Fibroblast of lung (primary cell): ENCODE results near the gene SLC39A1. TPM values are rescaled to one million over a fixed set of nuclear protein-coding genes. Genes with fewer than 3 reads are reported as not detected.

Experiments
- DNase-seq, 2 donors: peaks; one replicate each; pipeline versions ENCODE4 v3.0.0 to v3.0.0-alpha.2; 2010; ENCODE audit warnings: low read depth in 2 of 2
- H2AFZ ChIP-seq: 2 replicates; pipeline ENCODE4 v1.5.1; 2012; ENCODE audit warnings: low read length, control low read depth, inconsistent platforms
- H3K27ac ChIP-seq: 2 replicates; pipeline ENCODE4 v1.5.1; 2011; ENCODE audit warnings: low read length, control low read depth; ENCODE audit not compliant: insufficient read depth
- H3K27me3 ChIP-seq: 2 replicates; pipeline ENCODE4 v1.5.1; 2011; ENCODE audit warnings: mild to moderate bottlenecking, low read length; ENCODE audit not compliant: control insufficient read depth, insufficient read depth
- H3K36me3 ChIP-seq: 2 replicates; pipeline ENCODE4 v1.5.1; 2011; ENCODE audit warnings: low read length; ENCODE audit not compliant: control insufficient read depth, insufficient read depth
- H3K4me1 ChIP-seq: 2 replicates; pipeline ENCODE4 v1.5.1; 2011; ENCODE audit warnings: low read length; ENCODE audit not compliant: control insufficient read depth, insufficient read depth; ENCODE audit errors: extremely low read depth
- H3K4me2 ChIP-seq: 2 replicates; pipeline ENCODE4 v1.5.1; 2011; ENCODE audit warnings: low read length, control low read depth; ENCODE audit not compliant: insufficient read depth; ENCODE audit errors: extremely low read depth
- H3K4me3 ChIP-seq, 4 experiments: fragments of 200-600 bp in 1 of 4; sonication (generic) in 1 of 4; replicated peaks in 1 of 4; 2 replicates each; pipeline ENCODE4 v1.5.1; 2011 to 2016; ENCODE audit warnings: low read length in 4 of 4, low read depth in 3 of 4, mild to moderate bottlenecking in 3 of 4, control low read depth in 2 of 4, inconsistent platforms in 1 of 4, mixed read lengths in 1 of 4; ENCODE audit not compliant: insufficient read depth in 1 of 4; ENCODE audit errors: control extremely low read depth in 1 of 4
- H3K79me2 ChIP-seq: 2 replicates; pipeline ENCODE4 v1.5.1; 2012; ENCODE audit warnings: mild to moderate bottlenecking, low read length, inconsistent platforms; ENCODE audit not compliant: control insufficient read depth, insufficient read depth
- H3K9ac ChIP-seq: 2 replicates; pipeline ENCODE4 v1.5.1; 2011; ENCODE audit warnings: mild to moderate bottlenecking, low read length, control low read depth; ENCODE audit not compliant: insufficient read depth
- H3K9me3 ChIP-seq: 2 replicates; pipeline ENCODE4 v1.5.1; 2012; ENCODE audit warnings: low read depth, low read length; ENCODE audit not compliant: control insufficient read depth, insufficient read depth
- H4K20me1 ChIP-seq: 2 replicates; pipeline ENCODE4 v1.5.1; 2011; ENCODE audit warnings: low read length; ENCODE audit not compliant: control insufficient read depth, insufficient read depth; ENCODE audit errors: extremely low read depth
- CTCF ChIP-seq, 2 donors: IDR thresholded peaks in 1 of 2; conservative IDR thresholded peaks in 1 of 2; 1 replicate in 1 of 2; 2 replicates in 1 of 2; pipeline ENCODE4 v1.5.1; 2011 to 2012; ENCODE audit warnings: low read length in 2 of 2, control low read depth in 1 of 2, inconsistent platforms in 1 of 2, low read depth in 1 of 2, mild to moderate bottlenecking in 1 of 2
- EZH2 ChIP-seq: IDR thresholded peaks from 2 replicates; pipeline ENCODE4 v1.5.1; 2012; ENCODE audit warnings: low read length, control low read depth, mild to moderate bottlenecking; ENCODE audit errors: missing control alignments
- polyA plus RNA-seq, 2 donors: library from polyadenylated mRNA; depleted of rRNA in 1 of 2; stranded (reverse) in 1 of 2; unstranded in 1 of 2; fragments of >200 nt; gene quantifications; 2 replicates each; pipeline ENCODE4 v1.2.1, GENCODE V29; 2011 to 2012; ENCODE audit warnings: missing spikeins in 1 of 2
- total RNA-seq: library from RNA; depleted of rRNA; stranded (reverse); fragments of >200 nt; gene quantifications from 2 replicates; pipeline ENCODE4 v1.2.1, GENCODE V29; 2014

The SLC39A1 gene
- total and polyA plus RNA-seq, 2 donors (not counting 1 experiment from before 2014, with no cell fraction given) = 94.4 to 119 TPM

GRCh38 chr1:153953859-153954365 is 9.4 kb downstream of the SLC39A1 start:
- Histone ChIP-seq H2AFZ (no peak overlapping the region), H3K4me1 (peaks cover 4% of the 10 kb centered on the region), H3K79me2 (peaks cover 38% of the 10 kb centered on the region), H3K27ac (no peak overlapping the region), H3K9me3 (no peaks in the 10 kb centered on the region), H3K4me3 (no peak overlapping the region), H3K9ac (no peak overlapping the region), H4K20me1 (no peaks in the 10 kb centered on the region), H3K36me3 (peaks cover 15% of the 10 kb centered on the region), H3K27me3 (no peaks in the 10 kb centered on the region), H3K4me2 (no peak overlapping the region)
- no peak for TF ChIP-seq EZH2
- no peak for TF ChIP-seq CTCF (conservative IDR thresholded peaks at IDR 0.05 in 1 of 2, IDR thresholded peaks at IDR 0.05 in 1 of 2; ENCODE audit: low read depth in 1 of 2, low read length in 2 of 2)
- DNase-seq = no peak

- DNase-seq = no peak
- Histone ChIP-seq H3K27ac (no peak overlapping the region), H3K4me1 (peaks cover 2% of the 10 kb centered on the region), H3K9me3 (no peaks in the 10 kb centered on the region), H3K4me2 (no peak overlapping the region), H3K9ac (no peak overlapping the region), H3K27me3 (no peaks in the 10 kb centered on the region), H2AFZ (no peak overlapping the region), H3K36me3 (peaks cover 20% of the 10 kb centered on the region), H3K4me3 (no peak overlapping the region), H3K79me2 (peaks cover 25% of the 10 kb centered on the region), H4K20me1 (no peaks in the 10 kb centered on the region)
- TF ChIP-seq EZH2 (no peak), CTCF (conservative IDR thresholded peaks at IDR 0.05 in 1 of 2, IDR thresholded peaks at IDR 0.05 in 1 of 2; ENCODE audit: low read depth in 1 of 2, low read length in 2 of 2) (no peak)
These were observed 11.5 kb downstream of the SLC39A1 start for GRCh38 chr1:153951801-153952200.

GRCh38 chr1:153951183-153951582 is 12.2 kb downstream of the SLC39A1 start:
- peaks cover 20% of the 10 kb centered on the region for H3K36me3 ChIP-seq

More at GRCh38 chr1:153951183-153951582, 12.2 kb downstream of the SLC39A1 start:
- no peak overlapping the region for H3K4me2 ChIP-seq
- no peak overlapping the region for H3K27ac ChIP-seq
- TF ChIP-seq CTCF (conservative IDR thresholded peaks at IDR 0.05 in 1 of 2, IDR thresholded peaks at IDR 0.05 in 1 of 2; ENCODE audit: low read depth in 1 of 2, low read length in 2 of 2) = no peak
- no peak for TF ChIP-seq EZH2
- H3K9ac ChIP-seq = no peak overlapping the region
- H4K20me1 ChIP-seq = no peaks in the 10 kb centered on the region
- H3K27me3 ChIP-seq = no peaks in the 10 kb centered on the region
- H3K79me2 ChIP-seq = peaks cover 19% of the 10 kb centered on the region
- no peaks in the 10 kb centered on the region for H3K9me3 ChIP-seq
- no peak for DNase-seq
- no peak overlapping the region for H2AFZ ChIP-seq
- peaks cover 2% of the 10 kb centered on the region for H3K4me1 ChIP-seq
- no peak overlapping the region for H3K4me3 ChIP-seq
